HUES64 (cell line): ENCODE results near the gene TANK. TPM values are rescaled to one million over a fixed set of nuclear protein-coding genes. Genes with fewer than 3 reads are reported as not detected.

Source experiments
- H3K27ac ChIP-seq: 2 replicates; pipeline ENCODE4 v1.7.0; 2013; ENCODE audit warnings: low read depth, low read length, inconsistent platforms
- H3K27me3 ChIP-seq: 2 replicates; pipeline ENCODE4 v1.6.1; 2013; ENCODE audit warnings: mild to moderate bottlenecking, low read length; ENCODE audit not compliant: insufficient read depth
- H3K36me3 ChIP-seq: 2 replicates; pipeline ENCODE4 v1.6.1; 2013; ENCODE audit warnings: mild to moderate bottlenecking, low read length; ENCODE audit not compliant: insufficient read depth
- H3K4me1 ChIP-seq: 2 replicates; pipeline ENCODE4 v1.6.1; 2013; ENCODE audit warnings: mild to moderate bottlenecking, low read length, moderate library complexity; ENCODE audit not compliant: insufficient read depth
- H3K4me3 ChIP-seq: 2 replicates; pipeline ENCODE4 v1.5.1; 2013; ENCODE audit warnings: mild to moderate bottlenecking, low read length, moderate library complexity
- H3K9ac ChIP-seq: 2 replicates; pipeline ENCODE4 v1.6.1; 2013; ENCODE audit warnings: mild to moderate bottlenecking, low read depth, low read length
- H3K9me3 ChIP-seq: 2 replicates; pipeline ENCODE4 v1.6.1; 2013; ENCODE audit warnings: low read depth, low read length; ENCODE audit not compliant: insufficient read depth
- WGBS: fragments of 150-250, 120-280 bp; methylation state at CpG from one replicate; pipeline ENCODE4 v1.1.7; 2013; ENCODE audit warnings: missing lambda C conversion rate; 5-methylcytosine and 5-hydroxymethylcytosine counted together
- polyA plus RNA-seq, 2 experiments: library from polyadenylated mRNA; stranded (reverse); fragments of 50-300 nt; gene quantifications; one replicate each; pipeline ENCODE4 v1.2.3, GENCODE V29; 2013

The TANK gene, protein sequence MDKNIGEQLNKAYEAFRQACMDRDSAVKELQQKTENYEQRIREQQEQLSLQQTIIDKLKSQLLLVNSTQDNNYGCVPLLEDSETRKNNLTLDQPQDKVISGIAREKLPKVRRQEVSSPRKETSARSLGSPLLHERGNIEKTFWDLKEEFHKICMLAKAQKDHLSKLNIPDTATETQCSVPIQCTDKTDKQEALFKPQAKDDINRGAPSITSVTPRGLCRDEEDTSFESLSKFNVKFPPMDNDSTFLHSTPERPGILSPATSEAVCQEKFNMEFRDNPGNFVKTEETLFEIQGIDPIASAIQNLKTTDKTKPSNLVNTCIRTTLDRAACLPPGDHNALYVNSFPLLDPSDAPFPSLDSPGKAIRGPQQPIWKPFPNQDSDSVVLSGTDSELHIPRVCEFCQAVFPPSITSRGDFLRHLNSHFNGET
- polyA plus RNA-seq (2013, experiment 1 of 2), result 20.9 TPM
- 23.4 TPM for polyA plus RNA-seq (2013, experiment 2 of 2)

DNA sequence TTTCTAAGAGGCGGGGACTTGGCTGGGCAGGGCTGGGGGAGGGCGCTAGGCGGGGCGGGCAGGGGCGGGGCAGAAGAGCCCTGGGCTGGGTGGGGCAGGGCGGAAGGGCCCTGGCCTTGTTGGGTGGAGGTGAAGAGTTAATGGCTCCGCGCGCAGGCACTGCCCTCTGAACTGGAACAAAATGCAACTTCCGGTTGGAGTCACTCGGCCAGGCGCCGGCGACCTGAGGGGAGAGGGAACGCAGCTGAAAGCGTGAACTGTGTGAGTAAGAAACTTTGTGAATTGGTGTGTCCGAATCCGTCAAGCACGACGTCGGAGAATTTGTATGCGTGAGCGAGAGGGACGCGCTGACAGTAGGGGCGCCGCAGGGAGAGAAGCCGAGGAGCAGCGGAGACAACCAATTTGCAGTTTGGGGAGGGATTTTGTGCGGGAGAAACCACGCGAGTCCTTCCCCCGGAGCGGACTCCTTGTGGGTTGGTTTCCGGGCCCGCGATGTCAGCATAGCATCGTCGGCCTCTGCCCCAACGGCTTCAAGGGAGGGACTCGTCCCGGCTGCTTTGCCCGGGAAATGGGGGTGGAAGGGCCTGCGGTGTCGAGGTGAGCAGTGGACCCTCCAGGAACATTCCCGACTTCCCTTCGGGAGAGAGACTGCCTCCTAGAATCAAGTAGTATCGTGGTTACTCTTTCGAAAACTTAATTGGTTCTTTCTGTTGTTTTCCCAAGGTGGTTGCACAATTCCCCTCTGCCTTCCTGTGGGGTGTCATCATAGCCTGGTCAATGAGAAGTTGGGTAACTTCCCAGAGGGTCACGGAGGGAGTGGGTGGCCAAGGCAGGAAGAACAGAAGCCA, at the start of gene TANK:
TANK (plus strand) TSS at position 203 of the 848 bp plus-strand sequence. CDS start 19,235 bp downstream, outside the sequence.
- Histone ChIP-seq H3K27ac (peak within 1 kb of the TSS; percentile 81), H3K27me3 (no peaks in the 10 kb centered on the region), H3K4me1 (peaks cover 4% of the 10 kb centered on the region; the same call in 1 of the 2 replicates), H3K36me3 (peaks cover 19% of the 10 kb centered on the region), H3K4me3 (peak within 1 kb of the TSS; percentile 95), H3K9me3 (no peaks in the 10 kb centered on the region), H3K9ac (peak within 1 kb of the TSS; percentile 94)
- WGBS, result under 1% methylated on average over 50 of the region's 50 CpGs

DNA sequence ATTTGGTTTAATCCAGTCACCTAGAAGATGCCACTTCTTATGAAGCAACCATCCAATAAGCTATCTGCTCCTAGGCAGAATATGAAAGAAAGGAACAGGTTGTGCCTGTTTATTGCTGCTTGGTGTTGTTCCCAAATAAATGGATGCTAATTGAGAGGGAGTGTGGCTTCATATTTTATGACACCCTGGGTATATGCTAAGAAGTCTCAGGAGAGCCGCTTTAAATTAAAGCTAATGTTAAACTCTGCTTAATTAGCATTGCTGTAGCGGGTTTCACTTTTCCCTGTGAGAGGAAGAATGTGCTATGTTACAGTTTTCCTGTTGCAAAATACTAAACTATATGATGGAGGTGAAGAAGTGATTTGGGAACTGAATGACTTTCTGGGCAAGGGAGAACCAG, 48.7 kb upstream of the TANK start:
- no peak overlapping the region for H3K27ac ChIP-seq
- H3K9ac ChIP-seq, result no peak overlapping the region
- no peak overlapping the region for H3K4me3 ChIP-seq
- no peaks in the 10 kb centered on the region for H3K9me3 ChIP-seq
- no peaks in the 10 kb centered on the region for H3K27me3 ChIP-seq
- H3K36me3 ChIP-seq, result no peaks in the 10 kb centered on the region
- WGBS, result 62% methylated on average over 2 of the region's 2 CpGs
- peaks cover 7% of the 10 kb centered on the region; the same call in 1 of the 2 replicates for H3K4me1 ChIP-seq

DNA sequence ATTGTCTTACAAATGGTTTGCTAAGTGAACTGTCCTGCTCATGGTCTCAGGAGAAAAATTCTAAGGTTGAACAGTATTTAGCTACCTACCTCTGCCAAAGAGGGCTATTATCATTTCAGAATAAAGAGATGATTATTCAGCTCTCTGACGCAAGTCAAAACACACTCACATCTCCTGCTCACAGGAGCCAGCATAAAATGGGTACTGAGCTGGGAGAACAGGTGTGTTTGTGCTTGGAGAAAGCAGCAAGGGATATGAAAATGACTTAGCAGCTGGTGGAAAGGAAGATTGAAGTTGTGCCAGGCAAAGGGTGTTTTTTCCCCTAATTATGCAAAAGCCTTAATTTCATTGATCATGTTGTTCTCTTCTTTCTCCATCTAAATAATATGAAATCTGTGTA, 47.3 kb upstream of the TANK start:
- no CpG with 5 or more reads among the region's 1 CpG for WGBS
- Histone ChIP-seq H3K4me3 (no peak overlapping the region), H3K4me1 (peaks cover 7% of the 10 kb centered on the region; the same call in 1 of the 2 replicates), H3K27ac (no peak overlapping the region), H3K9me3 (no peaks in the 10 kb centered on the region), H3K9ac (no peak overlapping the region), H3K36me3 (no peaks in the 10 kb centered on the region), H3K27me3 (no peaks in the 10 kb centered on the region)

DNA sequence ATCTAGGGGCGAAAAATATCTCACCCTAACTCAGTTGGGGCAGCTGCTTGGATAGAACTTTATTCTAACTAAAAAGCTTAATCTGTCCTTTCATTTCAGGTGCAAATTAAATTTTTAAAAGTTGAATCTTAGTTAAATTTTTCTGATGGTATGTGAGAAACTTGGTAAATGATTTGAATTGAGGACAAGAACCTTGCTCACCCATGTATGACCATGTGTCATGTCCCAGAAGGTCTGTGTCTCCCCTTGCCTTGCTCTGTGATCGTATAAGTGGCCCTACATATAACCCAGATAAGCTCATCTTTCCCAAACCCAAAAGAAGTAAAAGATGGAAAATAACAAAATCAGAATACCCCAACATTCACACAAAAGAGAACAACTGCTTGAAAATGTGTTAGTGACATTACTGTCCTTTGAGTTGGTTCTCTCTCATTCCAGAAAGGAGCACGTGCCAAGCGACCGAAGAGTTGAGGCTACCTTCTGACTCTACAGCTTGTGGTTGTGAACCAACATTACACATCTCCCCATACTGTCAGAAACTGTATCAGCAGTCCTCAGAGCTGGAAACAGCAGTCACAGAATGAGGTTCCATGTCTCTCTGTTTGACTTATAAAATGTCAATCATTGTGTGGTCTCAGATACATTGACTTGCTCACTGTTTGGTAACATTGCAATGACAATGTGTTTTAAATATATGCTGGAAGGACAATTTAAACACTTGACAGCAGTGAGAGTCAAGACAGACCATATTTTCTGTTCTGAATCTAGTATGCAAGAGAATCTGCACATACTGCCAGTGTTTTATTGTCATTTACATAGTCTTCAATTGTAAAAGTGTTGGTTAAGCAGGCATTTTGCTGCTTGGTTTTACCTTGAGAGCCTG, 46.3 kb upstream of the TANK start:
- 97% methylated on average over 5 of the region's 5 CpGs for WGBS
- Histone ChIP-seq H3K4me1 (peaks cover 7% of the 10 kb centered on the region; the same call in 1 of the 2 replicates), H3K27me3 (no peaks in the 10 kb centered on the region), H3K4me3 (no peak overlapping the region), H3K36me3 (no peaks in the 10 kb centered on the region), H3K9ac (no peak overlapping the region), H3K27ac (no peak overlapping the region), H3K9me3 (no peaks in the 10 kb centered on the region)

DNA sequence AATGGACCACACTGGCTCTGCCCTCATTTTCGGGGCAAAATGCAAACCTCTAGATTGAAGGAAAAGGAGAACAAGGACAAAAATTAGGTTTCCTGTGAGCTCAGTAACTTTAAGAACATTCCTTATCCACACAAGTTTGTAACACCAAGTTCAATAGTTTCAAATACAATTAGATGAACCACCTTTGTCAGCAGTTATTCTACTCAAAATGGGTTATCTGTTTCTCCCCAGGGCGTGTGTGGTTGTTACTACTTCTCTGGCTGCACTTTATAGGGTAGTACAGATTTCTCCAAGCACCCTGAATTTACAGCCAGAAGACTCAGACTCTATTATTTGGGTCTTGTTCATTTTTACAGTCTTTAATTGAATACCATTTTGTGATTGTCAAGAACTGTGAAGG, 45.0 kb upstream of the TANK start:
- H3K27ac ChIP-seq, result no peak overlapping the region
- no peaks in the 10 kb centered on the region for H3K9me3 ChIP-seq
- no peak overlapping the region for H3K4me3 ChIP-seq
- H3K27me3 ChIP-seq, result no peaks in the 10 kb centered on the region
- no peaks in the 10 kb centered on the region for H3K36me3 ChIP-seq
- WGBS, result 90% methylated on average over 2 of the region's 2 CpGs
- no peak overlapping the region for H3K9ac ChIP-seq
- peaks cover 7% of the 10 kb centered on the region; the same call in 1 of the 2 replicates for H3K4me1 ChIP-seq

DNA sequence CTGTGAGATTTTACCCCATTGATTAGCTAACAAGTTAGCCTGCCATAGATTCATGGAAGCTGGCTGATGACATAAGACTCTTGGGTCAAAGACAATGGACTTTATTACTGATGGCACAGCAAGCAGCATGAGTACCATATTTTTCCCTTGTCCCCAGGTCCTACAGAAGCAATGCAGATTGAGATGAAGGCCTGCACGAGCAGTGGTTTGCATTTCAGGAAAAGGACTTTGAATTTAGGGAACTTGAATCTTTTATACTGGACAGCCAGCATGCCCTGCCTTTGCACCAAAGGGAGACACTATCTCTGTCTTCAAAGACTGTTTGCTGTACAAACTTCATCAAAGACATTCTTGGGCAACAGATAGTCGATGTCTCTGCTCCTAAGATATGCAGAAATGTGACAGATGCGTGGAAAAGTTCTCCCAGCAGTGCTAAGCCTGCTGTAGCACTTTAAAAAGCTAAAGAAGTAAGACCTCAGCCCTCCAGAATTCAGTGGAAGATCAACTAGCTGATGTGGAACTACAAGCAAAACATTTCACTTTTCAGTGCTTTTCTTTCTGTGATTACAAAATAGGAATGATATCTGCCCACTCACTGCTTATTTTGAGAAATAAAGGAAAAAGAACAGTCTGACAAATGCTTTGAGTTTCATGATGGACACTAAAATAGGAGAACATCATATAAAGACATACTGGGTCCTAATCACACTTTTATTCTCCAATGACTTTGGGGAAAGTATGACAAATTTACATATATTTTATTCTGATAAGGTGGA, 44.4 kb upstream of the TANK start:
- no peaks in the 10 kb centered on the region for H3K27me3 ChIP-seq
- no peak overlapping the region for H3K27ac ChIP-seq
- H3K9ac ChIP-seq, result no peak overlapping the region
- peaks cover 7% of the 10 kb centered on the region; the same call in 1 of the 2 replicates for H3K4me1 ChIP-seq
- H3K4me3 ChIP-seq, result no peak overlapping the region
- 74% methylated on average over 3 of the region's 3 CpGs for WGBS
- no peaks in the 10 kb centered on the region for H3K9me3 ChIP-seq
- no peaks in the 10 kb centered on the region for H3K36me3 ChIP-seq

DNA sequence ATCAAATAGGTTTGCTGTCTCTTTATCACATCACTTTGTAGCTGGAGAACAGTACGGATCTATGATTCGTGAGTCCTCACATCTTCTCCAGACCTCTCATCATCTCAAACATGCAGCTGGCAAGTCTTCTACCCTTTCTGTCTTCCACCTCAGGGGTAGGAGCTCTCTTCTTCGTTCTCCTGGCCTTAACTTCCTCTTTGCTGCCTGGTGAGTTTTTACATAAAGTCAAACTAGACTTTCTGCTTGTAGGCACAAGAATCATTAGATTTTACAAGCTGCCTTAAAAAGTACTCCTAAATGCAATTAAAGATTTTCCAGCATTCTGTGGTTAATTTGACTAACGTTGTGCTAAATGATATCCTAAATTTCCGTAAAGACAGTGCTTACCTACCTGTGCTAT, 43.7 kb upstream of the TANK start:
- no peak overlapping the region for H3K9ac ChIP-seq
- no peak overlapping the region for H3K4me3 ChIP-seq
- H3K9me3 ChIP-seq, result no peaks in the 10 kb centered on the region
- no peak overlapping the region for H3K27ac ChIP-seq
- no peaks in the 10 kb centered on the region for H3K27me3 ChIP-seq
- 87% methylated on average over 5 of the region's 5 CpGs for WGBS
- peaks cover 7% of the 10 kb centered on the region; the same call in 1 of the 2 replicates for H3K4me1 ChIP-seq
- H3K36me3 ChIP-seq, result no peaks in the 10 kb centered on the region

DNA sequence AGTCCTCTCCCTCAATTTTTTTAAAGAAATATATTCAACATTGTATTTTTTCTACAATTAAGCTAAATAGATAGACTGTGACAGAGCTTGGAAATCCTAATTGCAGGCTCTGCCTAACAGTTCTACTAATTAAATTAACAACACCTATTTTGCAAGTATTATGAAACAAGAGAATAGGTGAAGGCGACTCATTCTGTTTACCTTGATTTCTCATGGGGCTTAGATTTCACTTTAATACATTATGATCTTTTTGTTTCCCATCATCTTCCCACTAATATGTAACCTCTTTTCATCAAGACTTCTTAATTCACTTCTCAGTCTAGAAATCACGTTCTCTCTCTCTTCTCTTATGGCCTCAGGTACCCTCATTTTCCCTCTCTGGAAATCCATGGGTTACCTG, 42.7 kb upstream of the TANK start:
- Histone ChIP-seq H3K9me3 (no peaks in the 10 kb centered on the region), H3K27me3 (no peaks in the 10 kb centered on the region), H3K27ac (no peak overlapping the region), H3K9ac (no peak overlapping the region), H3K4me1 (peaks cover 5% of the 10 kb centered on the region), H3K4me3 (no peak overlapping the region), H3K36me3 (no peaks in the 10 kb centered on the region)
- 93% methylated on average over 2 of the region's 2 CpGs for WGBS

DNA sequence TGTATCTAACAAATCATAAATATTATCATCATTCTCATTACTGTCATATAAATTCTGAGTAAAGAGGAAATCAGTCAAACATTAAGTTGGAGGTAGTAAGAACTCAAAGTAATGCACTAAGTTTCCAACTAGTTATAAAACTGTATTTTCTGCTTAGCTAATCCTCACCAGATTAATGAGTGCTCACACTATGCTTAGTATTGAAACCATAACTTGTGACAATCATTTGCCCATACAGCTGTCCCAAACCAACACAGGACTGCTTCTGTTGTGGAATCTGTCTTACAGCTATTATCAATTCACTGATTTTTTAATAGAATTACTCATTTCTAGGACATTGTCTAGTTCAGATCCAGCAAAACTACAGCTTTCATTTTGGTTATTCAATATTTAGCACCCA, 41.5 kb upstream of the TANK start:
- no peak overlapping the region for H3K27ac ChIP-seq
- no peak overlapping the region for H3K9ac ChIP-seq
- no peaks in the 10 kb centered on the region for H3K27me3 ChIP-seq
- H3K4me3 ChIP-seq, result no peak overlapping the region
- peaks cover 14% of the 10 kb centered on the region for H3K4me1 ChIP-seq
- H3K36me3 ChIP-seq, result no peaks in the 10 kb centered on the region
- no peaks in the 10 kb centered on the region for H3K9me3 ChIP-seq

DNA sequence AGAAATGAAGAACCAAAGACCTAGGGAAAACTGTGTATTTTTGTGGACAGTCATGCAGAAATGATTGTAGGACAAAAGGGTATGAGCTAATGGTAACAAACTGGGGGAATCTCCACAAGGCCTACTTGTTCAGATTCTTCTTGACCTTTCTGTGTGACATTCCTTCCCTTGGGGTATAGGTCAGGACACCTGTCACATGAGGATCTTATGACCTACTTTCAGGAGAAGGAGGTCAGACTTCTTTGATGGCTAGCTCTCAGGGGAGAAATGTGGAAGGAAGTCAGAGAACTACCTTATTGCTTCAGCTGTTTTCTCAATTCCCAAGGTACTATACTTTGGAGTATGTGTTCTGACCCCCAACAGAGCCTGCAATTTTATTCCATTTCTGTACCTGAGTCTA, 40.7 kb upstream of the TANK start:
- Histone ChIP-seq H3K27ac (no peak overlapping the region), H3K4me3 (no peak overlapping the region), H3K27me3 (no peaks in the 10 kb centered on the region), H3K9ac (no peak overlapping the region), H3K4me1 (peaks cover 18% of the 10 kb centered on the region), H3K36me3 (no peaks in the 10 kb centered on the region), H3K9me3 (no peaks in the 10 kb centered on the region)
